Cardiac atrium fibroblast (primary cell): ENCODE results near the gene RHOBTB1. TPM values are rescaled to one million over a fixed set of nuclear protein-coding genes. Genes with fewer than 3 reads are reported as not detected.

Experiments
- total RNA-seq: library from RNA; depleted of rRNA; stranded (reverse); fragments of >200 nt; gene quantifications from 2 replicates; pipeline ENCODE4 v1.2.3, GENCODE V29; 2015

RHOBTB1 gene, protein sequence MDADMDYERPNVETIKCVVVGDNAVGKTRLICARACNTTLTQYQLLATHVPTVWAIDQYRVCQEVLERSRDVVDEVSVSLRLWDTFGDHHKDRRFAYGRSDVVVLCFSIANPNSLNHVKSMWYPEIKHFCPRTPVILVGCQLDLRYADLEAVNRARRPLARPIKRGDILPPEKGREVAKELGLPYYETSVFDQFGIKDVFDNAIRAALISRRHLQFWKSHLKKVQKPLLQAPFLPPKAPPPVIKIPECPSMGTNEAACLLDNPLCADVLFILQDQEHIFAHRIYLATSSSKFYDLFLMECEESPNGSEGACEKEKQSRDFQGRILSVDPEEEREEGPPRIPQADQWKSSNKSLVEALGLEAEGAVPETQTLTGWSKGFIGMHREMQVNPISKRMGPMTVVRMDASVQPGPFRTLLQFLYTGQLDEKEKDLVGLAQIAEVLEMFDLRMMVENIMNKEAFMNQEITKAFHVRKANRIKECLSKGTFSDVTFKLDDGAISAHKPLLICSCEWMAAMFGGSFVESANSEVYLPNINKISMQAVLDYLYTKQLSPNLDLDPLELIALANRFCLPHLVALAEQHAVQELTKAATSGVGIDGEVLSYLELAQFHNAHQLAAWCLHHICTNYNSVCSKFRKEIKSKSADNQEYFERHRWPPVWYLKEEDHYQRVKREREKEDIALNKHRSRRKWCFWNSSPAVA
- total RNA-seq = 7.8 and 9.4 TPM in 2 replicates

DNA sequence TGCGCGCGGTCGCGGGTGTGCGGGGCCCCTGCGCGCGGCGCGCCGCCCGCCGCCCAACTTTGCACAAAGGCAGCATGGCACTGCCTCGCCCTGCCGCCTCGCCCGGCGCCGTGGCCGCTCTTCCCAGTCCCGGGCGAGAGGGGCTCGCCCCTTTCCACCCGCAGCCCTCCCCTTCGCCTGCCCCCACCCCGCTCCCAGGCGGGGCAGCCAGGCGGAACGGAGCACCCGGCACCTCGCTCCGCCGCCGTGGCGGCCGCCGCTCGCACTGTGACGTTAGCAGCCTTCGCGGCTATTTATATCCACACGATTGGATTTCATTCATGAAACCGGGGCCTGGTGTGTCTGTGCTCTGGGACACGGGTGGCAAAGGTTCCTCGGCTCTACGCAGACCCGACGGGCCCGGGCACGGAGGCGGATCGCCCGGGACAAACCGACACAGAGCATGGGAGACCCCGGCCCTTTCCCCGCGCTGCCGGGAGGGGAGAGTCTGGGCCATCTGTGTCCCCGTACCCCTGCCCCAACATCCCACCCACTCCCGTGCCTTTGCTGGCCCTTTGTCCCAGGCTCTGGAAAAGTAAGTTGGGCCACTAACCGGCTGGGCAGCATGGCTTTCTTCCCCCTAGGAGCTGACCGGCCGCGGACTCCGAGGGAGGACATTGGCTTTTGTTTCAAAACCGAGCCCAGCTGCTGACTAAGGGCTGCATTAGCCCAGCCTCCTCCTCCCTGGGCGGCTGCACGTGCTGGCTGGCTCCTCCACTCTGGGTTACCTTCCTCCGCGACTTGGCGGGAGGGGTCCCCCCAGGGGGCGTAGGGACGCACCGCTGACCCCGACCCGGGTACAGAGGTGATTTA, at the start of gene RHOBTB1:
TSS of gene RHOBTB1 (minus strand) at position 128 of the 852 bp plus-strand sequence. CDS start 32,643 bp downstream, outside the sequence.

Other genes starting within 250 kb of the RHOBTB1 start
- gene CDK1, start 165.7 kb downstream of the RHOBTB1 start, total RNA-seq = 12.1 and 24.8 TPM in 2 replicates